Measurements from ENCODE around the gene AIMP1.

DNA sequence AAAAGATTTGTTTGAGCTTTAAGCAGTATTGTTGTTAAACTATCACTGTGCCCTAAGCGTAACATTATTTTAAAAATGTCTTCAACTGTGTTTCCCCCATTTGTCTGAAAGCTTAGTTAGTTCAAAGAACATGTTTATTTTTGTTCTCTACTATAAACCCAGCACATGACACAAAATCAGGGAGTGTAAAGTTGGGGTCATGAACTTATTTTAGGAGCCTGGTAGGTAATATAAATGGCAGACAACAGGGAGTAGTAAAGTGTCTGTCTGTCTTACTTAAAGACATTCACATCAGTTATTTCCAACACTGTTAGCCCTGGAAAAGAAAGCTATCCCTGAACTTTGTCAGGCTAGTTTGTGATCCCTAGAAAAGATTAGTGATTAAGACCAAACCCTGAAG is 3.9 kb downstream of the AIMP1 start:
- TF ChIP-seq, protein P1, sequence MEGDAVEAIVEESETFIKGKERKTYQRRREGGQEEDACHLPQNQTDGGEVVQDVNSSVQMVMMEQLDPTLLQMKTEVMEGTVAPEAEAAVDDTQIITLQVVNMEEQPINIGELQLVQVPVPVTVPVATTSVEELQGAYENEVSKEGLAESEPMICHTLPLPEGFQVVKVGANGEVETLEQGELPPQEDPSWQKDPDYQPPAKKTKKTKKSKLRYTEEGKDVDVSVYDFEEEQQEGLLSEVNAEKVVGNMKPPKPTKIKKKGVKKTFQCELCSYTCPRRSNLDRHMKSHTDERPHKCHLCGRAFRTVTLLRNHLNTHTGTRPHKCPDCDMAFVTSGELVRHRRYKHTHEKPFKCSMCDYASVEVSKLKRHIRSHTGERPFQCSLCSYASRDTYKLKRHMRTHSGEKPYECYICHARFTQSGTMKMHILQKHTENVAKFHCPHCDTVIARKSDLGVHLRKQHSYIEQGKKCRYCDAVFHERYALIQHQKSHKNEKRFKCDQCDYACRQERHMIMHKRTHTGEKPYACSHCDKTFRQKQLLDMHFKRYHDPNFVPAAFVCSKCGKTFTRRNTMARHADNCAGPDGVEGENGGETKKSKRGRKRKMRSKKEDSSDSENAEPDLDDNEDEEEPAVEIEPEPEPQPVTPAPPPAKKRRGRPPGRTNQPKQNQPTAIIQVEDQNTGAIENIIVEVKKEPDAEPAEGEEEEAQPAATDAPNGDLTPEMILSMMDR (IDR thresholded peaks at IDR 0.05; ENCODE audit: poor library complexity) = no peak
- TF ChIP-seq EZH2phosphoT487 (IDR thresholded peaks at IDR 0.05; ENCODE audit: low read depth, severe bottlenecking, unreplicated experiment) = no peak
- no peak for TF ChIP-seq EZH2 (IDR thresholded peaks at IDR 0.05; ENCODE audit: borderline replicate concordance)

All from hepatocyte (in vitro differentiated cells).